HepG2 (cell line): ENCODE data around the gene RPS6KA2. TPM values are rescaled to one million over a fixed set of nuclear protein-coding genes. Genes with fewer than 3 reads are reported as not detected.

ENCODE experiments used
- ATAC-seq: fragments of 200-7000 bp; cut with Tn5 transposase; 3 replicates; pipeline ENCODE4 v1.9.1; 2020; ENCODE audit warnings: mild to moderate bottlenecking, moderate library complexity
- BruUV-seq: library from RNA; stranded (reverse); fragments of 400-500 nt; replicated peaks from 2 replicates; lab custom pipeline; 2021; lab: Mats Ljungman, UMichigan
- CTCF ChIA-PET: fragments of 300-600 bp; formaldehyde crosslinking; extraction: SDS; loops from one replicate; lab custom pipeline; 2021; ENCODE audit warnings: low total read pairs, inconsistent platforms, low intra/inter-chr PET ratio; lab: Yijun Ruan, JAX
- POLR2A ChIA-PET: fragments of 350-600 bp; sonication (Branson Sonifier 250); formaldehyde crosslinking; loops from one replicate; lab custom pipeline; 2020; ENCODE audit warnings: antibody characterized with exemption, inconsistent platforms; lab: Yijun Ruan, JAX
- DNase-seq: peaks from one replicate; pipeline ENCODE4 v3.0.0-alpha.2; 2015; ENCODE audit warnings: low spot score
- FAIRE-seq: peaks from 3 replicates; lab custom pipeline; 2011; peaks lifted over from hg19 to GRCh38; lab: Jason Lieb, UNC
- H2AFZ ChIP-seq: one replicate; pipeline ENCODE4 v1.6.1; 2011; ENCODE audit warnings: low read length, inconsistent platforms
- H3K27ac ChIP-seq: fragments of 300-600 bp; 3 replicates; pipeline ENCODE4 v1.8.0; 2011; ENCODE audit warnings: mixed run types, mild to moderate bottlenecking, mixed read lengths, low read length, inconsistent platforms; ENCODE audit not compliant: insufficient read depth; ENCODE audit errors: extremely low read length
- H3K27me3 ChIP-seq, 2 experiments: fragments of 200-600 bp in 1 of 2; 2 replicates in 1 of 2; 3 replicates in 1 of 2; pipeline versions ENCODE4 v1.6.0 to v1.8.0; 2011; ENCODE audit warnings: low read length in 2 of 2, mild to moderate bottlenecking in 2 of 2, moderate library complexity in 2 of 2, inconsistent platforms in 1 of 2; ENCODE audit not compliant: insufficient read depth in 2 of 2, control insufficient read depth in 1 of 2
- H3K36me3 ChIP-seq, 2 experiments: fragments of 200-600 bp in 1 of 2; replicated peaks in 1 of 2; 2 replicates in 1 of 2; 3 replicates in 1 of 2; pipeline versions ENCODE4 v1.5.1 to v1.8.0; 2011; ENCODE audit warnings: low read length in 2 of 2, inconsistent platforms in 1 of 2; ENCODE audit not compliant: insufficient read depth in 2 of 2, control insufficient read depth in 1 of 2
- H3K4me1 ChIP-seq: 2 replicates; pipeline ENCODE4 v1.5.1; 2012; ENCODE audit warnings: low read length, inconsistent platforms; ENCODE audit not compliant: insufficient read depth
- H3K4me2 ChIP-seq: 2 replicates; pipeline ENCODE4 v1.6.0; 2011; ENCODE audit warnings: low read depth, low read length, inconsistent platforms
- H3K4me3 ChIP-seq, 3 experiments: fragments of 200-600 bp in 1 of 3; sonication (generic), shearing (Covaris generic) in 1 of 3; replicated peaks in 1 of 3; 2 replicates each; pipeline ENCODE4 v1.5.1; 2011 to 2016; ENCODE audit warnings: low read length in 3 of 3, inconsistent platforms in 2 of 3, low read depth in 2 of 3, mild to moderate bottlenecking in 2 of 3, control low read depth in 1 of 3, mixed read lengths in 1 of 3; ENCODE audit not compliant: insufficient read depth in 1 of 3
- H3K79me2 ChIP-seq: one replicate; pipeline ENCODE4 v1.6.1; 2011; ENCODE audit warnings: low read length, inconsistent platforms; ENCODE audit not compliant: insufficient read depth
- H3K9ac ChIP-seq: 2 replicates; pipeline ENCODE4 v1.6.0; 2011; ENCODE audit warnings: mild to moderate bottlenecking, low read depth, low read length, inconsistent platforms; ENCODE audit not compliant: insufficient read depth
- H3K9me3 ChIP-seq: 2 replicates; pipeline ENCODE4 v1.5.1; 2012; ENCODE audit warnings: mild to moderate bottlenecking, low read length
- H4K20me1 ChIP-seq: 2 replicates; pipeline ENCODE4 v1.6.0; 2011; ENCODE audit warnings: inconsistent platforms, mild to moderate bottlenecking, low read length, moderate library complexity; ENCODE audit not compliant: insufficient read depth
- ATF1 ChIP-seq: IDR thresholded peaks from 2 replicates; pipeline ENCODE4 v1.6.1; 2016; ENCODE audit warnings: mild to moderate bottlenecking, control low read depth
- BRD4 ChIP-seq: sonication (generic); formaldehyde crosslinking; IDR thresholded peaks from 2 replicates; pipeline ENCODE4 v1.4.0; 2020; ENCODE audit warnings: missing genetic modification reagents
- GFI1 ChIP-seq: sonication (generic); formaldehyde crosslinking; IDR thresholded peaks from 2 replicates; pipeline ENCODE4 v1.5.0; 2020; ENCODE audit warnings: missing genetic modification reagents, mild to moderate bottlenecking, borderline replicate concordance
- MBNL3 ChIP-seq: fragments of 250-450 bp; sonication (Bioruptor Pico); conservative IDR thresholded peaks from 2 replicates; pipeline ENCODE4 v1.8.0; 2022; ENCODE audit warnings: mild to moderate bottlenecking, inconsistent platforms
- ZBTB3 ChIP-seq: sonication (generic); formaldehyde crosslinking; IDR thresholded peaks from 2 replicates; pipeline ENCODE4 v1.4.0; 2020; ENCODE audit warnings: low read depth, mild to moderate bottlenecking, moderate library complexity, missing genetic modification reagents, borderline replicate concordance
- ZNF20 ChIP-seq: sonication (generic); formaldehyde crosslinking; IDR thresholded peaks from 2 replicates; pipeline ENCODE4 v1.4.0; 2020; ENCODE audit warnings: mild to moderate bottlenecking, moderate library complexity, missing genetic modification reagents
- ZNF431 ChIP-seq: sonication (generic); formaldehyde crosslinking; IDR thresholded peaks from 2 replicates; pipeline ENCODE4 v1.9.0; 2022; ENCODE audit warnings: missing genetic modification reagents, low read depth, mild to moderate bottlenecking, borderline replicate concordance
- ZNF547 ChIP-seq: sonication (generic); formaldehyde crosslinking; IDR thresholded peaks from 2 replicates; pipeline ENCODE4 v1.5.1; 2020; ENCODE audit warnings: mild to moderate bottlenecking, missing genetic modification reagents
- ZNF577 ChIP-seq: sonication (generic); formaldehyde crosslinking; IDR thresholded peaks from 2 replicates; pipeline ENCODE4 v1.4.0; 2020; ENCODE audit warnings: mild to moderate bottlenecking, low read depth, missing genetic modification reagents, borderline replicate concordance
- WGBS: methylation state at CpG from one replicate; pipeline ENCODE4 v1.1.6; 2017; ENCODE audit warnings: low lambda C conversion rate; 5-methylcytosine and 5-hydroxymethylcytosine counted together
- in situ Hi-C: cut with HindIII; loops from 2 replicates; pipeline ENCODE4 v1.10.0; 2017; ENCODE audit warnings: low pct_unique_long_range_greater_than_20kb; ENCODE audit not compliant: extremely low pct_ligation_motif_present
- intact Hi-C: fragments of 100-400 bp; cut with micrococcal nuclease; formaldehyde crosslinking; loops from one replicate; pipeline ENCODE4 v1.10.0; 2022; ENCODE audit not compliant: unreplicated experiment
- polyA plus RNA-seq, 8 experiments: library from polyadenylated mRNA; depleted of rRNA in 3 of 8; stranded (reverse) in 7 of 8; unstranded in 1 of 8; fragments of >200 nt; fragmentation: Illumina TruSeq in 4 of 8; extraction: Trizol in 4 of 8; gene quantifications; 2 replicates each; pipeline versions ENCODE4 v1.2.1 to v1.2.3, GENCODE V29; 2011 to 2016; ENCODE audit warnings: low read depth in 4 of 8, missing spikeins in 1 of 8, mixed read lengths in 1 of 8; ENCODE audit not compliant: insufficient read depth in 1 of 8
- total RNA-seq, 5 experiments: library from RNA; depleted of rRNA; stranded (reverse); fragments of >200 nt; fragmentation: Illumina TruSeq; extraction: Trizol; gene quantifications; 2 replicates each; pipeline ENCODE4 v1.2.3, GENCODE V29; 2016; ENCODE audit warnings: low read depth in 1 of 5
- TF ChIP-seq, protein P1 (sequence below): sonication (generic); formaldehyde crosslinking; IDR thresholded peaks from 2 replicates; pipeline ENCODE4 v1.5.0; 2020; ENCODE audit warnings: missing genetic modification reagents
- TF ChIP-seq, protein P2 (sequence below): sonication (generic); formaldehyde crosslinking; conservative IDR thresholded peaks from 2 replicates; pipeline ENCODE4 v1.4.0; 2020; ENCODE audit warnings: mild to moderate bottlenecking, missing genetic modification reagents, moderate library complexity

RPS6KA2 gene
- total and polyA plus RNA-seq, 2 of the 13 experiments (the other 11 are each of a cell fraction or from before 2014, with no cell fraction given): 0.22 to 0.38 TPM

DNA sequence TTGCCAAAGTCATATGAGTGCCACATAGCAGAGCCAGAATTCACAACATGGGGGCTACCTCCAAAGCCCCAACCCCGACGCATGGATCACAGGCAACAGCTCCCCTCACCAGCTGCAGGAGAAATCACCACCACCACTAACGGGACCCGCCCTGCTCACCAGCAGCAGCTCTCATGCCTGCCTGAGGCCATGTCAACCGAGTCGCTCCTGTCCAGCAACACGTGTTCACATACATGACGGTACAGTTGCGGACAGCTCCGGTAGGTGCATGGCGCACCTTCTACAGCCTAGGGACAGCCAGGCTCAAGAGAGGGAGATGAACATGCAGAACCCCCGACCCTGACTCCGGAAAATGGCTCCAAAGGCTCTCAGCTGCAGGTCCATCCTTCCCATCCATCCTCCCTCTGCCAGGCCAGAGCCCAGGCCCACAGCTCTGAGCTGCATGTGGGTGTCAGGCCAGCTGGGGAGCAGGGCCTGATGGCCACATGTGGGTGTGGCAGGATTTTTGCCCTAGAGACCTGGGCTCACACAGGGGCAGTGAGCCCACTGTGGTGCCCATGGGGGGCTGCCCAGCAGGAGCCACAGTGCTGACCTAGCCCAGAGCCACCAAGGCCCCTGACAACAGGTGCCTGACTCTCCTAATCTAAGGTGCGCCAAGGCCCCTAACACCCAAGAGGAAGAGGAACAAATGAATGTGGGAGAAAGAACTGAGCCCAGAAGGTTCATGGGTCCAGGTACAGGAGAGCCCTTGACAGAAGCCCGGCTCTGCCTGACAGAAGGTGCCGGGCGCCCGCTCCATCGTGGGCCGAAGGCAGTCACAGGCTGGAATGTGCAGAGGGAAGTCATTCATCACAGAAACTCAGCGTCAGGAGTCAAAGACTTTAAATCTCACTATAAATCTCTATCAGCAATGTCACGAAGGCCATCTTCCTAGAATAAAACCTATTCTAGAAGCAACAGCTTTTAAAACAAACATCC lies 10.5 kb downstream of the RPS6KA2 start:
- Histone ChIP-seq H3K4me1 (no peaks in the 10 kb centered on the region), H3K9me3 (no peaks in the 10 kb centered on the region), H3K4me3 (no peak overlapping the region), H3K27ac (no peak overlapping the region), H3K4me2 (no peak overlapping the region), H3K9ac (no peak overlapping the region)
- BruUV-seq: no TSS peak
- intact Hi-C loops (no loop called here), in situ Hi-C loops (no loop called here)
- DNase-seq: no peak
- POLR2A ChIA-PET: no interaction called here
- FAIRE-seq: no peak
- TF ChIP-seq ZBTB3 (CRISPR knock-in tag) (no peak), ATF1 (CRISPR knock-in tag) (no peak), ZNF577 (CRISPR knock-in tag) (no peak), GFI1 (CRISPR knock-in tag) (no peak), MBNL3 (CRISPR knock-in tag) (no peak), ZNF547 (CRISPR knock-in tag) (no peak), ZNF20 (no peak), ZNF431 (CRISPR knock-in tag) (no peak), BRD4 (no peak)
- TF ChIP-seq, protein P1, sequence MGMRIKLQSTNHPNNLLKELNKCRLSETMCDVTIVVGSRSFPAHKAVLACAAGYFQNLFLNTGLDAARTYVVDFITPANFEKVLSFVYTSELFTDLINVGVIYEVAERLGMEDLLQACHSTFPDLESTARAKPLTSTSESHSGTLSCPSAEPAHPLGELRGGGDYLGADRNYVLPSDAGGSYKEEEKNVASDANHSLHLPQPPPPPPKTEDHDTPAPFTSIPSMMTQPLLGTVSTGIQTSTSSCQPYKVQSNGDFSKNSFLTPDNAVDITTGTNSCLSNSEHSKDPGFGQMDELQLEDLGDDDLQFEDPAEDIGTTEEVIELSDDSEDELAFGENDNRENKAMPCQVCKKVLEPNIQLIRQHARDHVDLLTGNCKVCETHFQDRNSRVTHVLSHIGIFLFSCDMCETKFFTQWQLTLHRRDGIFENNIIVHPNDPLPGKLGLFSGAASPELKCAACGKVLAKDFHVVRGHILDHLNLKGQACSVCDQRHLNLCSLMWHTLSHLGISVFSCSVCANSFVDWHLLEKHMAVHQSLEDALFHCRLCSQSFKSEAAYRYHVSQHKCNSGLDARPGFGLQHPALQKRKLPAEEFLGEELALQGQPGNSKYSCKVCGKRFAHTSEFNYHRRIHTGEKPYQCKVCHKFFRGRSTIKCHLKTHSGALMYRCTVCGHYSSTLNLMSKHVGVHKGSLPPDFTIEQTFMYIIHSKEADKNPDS (CRISPR knock-in tag): no peak
- TF ChIP-seq, protein P2, sequence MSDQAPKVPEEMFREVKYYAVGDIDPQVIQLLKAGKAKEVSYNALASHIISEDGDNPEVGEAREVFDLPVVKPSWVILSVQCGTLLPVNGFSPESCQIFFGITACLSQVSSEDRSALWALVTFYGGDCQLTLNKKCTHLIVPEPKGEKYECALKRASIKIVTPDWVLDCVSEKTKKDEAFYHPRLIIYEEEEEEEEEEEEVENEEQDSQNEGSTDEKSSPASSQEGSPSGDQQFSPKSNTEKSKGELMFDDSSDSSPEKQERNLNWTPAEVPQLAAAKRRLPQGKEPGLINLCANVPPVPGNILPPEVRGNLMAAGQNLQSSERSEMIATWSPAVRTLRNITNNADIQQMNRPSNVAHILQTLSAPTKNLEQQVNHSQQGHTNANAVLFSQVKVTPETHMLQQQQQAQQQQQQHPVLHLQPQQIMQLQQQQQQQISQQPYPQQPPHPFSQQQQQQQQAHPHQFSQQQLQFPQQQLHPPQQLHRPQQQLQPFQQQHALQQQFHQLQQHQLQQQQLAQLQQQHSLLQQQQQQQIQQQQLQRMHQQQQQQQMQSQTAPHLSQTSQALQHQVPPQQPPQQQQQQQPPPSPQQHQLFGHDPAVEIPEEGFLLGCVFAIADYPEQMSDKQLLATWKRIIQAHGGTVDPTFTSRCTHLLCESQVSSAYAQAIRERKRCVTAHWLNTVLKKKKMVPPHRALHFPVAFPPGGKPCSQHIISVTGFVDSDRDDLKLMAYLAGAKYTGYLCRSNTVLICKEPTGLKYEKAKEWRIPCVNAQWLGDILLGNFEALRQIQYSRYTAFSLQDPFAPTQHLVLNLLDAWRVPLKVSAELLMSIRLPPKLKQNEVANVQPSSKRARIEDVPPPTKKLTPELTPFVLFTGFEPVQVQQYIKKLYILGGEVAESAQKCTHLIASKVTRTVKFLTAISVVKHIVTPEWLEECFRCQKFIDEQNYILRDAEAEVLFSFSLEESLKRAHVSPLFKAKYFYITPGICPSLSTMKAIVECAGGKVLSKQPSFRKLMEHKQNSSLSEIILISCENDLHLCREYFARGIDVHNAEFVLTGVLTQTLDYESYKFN (CRISPR knock-in tag): no peak
- TF ChIP-seq, all 625 proteins: peak for 0
- H4K20me1 ChIP-seq: no peaks in the 10 kb centered on the region; the same call in 1 of the 2 replicates
- ATAC-seq: no peak
- H2AFZ ChIP-seq: no peak overlapping the region
- H3K27me3 ChIP-seq: peaks cover 8 to 91% of the 10 kb centered on the region in 2 experiments
- H3K36me3 ChIP-seq: no peaks in the 10 kb centered on the region
- CTCF ChIA-PET: no interaction called here
- H3K79me2 ChIP-seq: no peaks in the 10 kb centered on the region
- 44% methylated on average over 20 of the region's 22 CpGs for WGBS
